ENCODE measurements around the gene TELO2.

DNA sequence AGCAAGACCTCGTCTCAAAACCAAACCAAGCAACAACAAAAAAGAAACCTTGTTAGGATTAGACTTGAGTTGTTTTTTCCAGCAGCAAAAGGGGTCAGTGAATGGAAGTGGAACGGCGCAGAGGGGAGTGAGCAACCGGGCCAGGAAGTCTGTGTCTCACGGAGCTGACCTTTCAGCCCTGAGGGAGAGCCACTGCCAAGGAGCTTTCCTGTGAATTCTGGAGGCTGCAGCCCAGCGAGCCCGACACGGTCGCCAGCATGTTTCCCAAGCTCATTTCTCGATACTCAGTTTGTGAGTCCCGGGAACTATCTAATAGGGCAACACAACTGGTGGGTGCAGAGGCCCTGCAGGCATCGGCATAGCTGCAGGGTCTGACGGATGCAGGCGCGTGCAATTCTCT is 19.6 kb downstream of the TELO2 start:
- TF ChIP-seq CTCF (IDR thresholded peaks at IDR 0.05), result no peak
- TF ChIP-seq POLR2A (IDR thresholded peaks at IDR 0.05), result no peak
- TF ChIP-seq EP300 (IDR thresholded peaks at IDR 0.05; ENCODE audit: low read depth), result no peak
